ENCODE results near the gene SORCS2.

SORCS2 gene

DNA sequence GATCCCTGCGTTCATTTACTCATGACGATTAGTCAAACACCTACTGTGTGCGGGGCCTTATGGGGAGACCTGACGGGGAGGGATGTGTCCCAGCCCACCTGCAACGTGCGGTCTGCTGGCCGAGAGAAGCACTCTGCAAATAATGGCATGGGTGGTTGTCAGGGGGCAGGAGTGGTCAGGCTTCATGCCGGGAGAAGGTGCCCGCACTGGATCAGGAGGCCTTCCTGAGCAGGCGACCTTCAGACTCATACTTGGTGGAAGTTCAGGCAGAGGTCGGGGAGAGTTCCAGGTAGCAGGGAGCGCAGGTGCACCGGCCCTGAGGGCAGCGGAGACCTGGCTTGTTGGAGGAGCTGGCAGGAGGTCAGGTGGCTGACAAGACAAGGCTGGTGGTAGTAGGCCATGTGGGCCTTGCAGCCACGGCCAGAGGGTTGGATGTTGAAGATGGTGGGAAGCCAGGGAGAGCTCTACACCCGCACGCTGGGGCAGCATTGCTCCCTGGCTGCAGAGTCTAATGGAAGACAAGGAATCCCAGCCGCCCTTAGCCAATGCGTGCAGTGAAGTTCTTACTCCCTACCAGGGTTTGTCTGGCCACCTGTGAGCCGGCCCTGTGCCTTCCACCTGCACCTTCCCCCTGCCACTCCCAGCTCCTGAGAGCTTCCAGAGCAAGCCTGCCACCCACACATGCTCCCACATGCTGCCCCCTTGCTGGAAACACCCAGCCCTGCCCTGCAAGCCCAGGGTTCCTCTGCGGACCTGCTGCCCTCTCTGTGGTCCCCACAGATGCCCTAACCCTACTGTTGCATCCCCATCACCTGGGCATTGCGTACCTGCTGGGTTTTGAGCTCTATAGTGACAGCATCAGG, 145.1 kb downstream of the SORCS2 start:
- Histone ChIP-seq H3K4me3 (no peak overlapping the region), H3K27ac (no peak overlapping the region)
- TF ChIP-seq, protein P1, sequence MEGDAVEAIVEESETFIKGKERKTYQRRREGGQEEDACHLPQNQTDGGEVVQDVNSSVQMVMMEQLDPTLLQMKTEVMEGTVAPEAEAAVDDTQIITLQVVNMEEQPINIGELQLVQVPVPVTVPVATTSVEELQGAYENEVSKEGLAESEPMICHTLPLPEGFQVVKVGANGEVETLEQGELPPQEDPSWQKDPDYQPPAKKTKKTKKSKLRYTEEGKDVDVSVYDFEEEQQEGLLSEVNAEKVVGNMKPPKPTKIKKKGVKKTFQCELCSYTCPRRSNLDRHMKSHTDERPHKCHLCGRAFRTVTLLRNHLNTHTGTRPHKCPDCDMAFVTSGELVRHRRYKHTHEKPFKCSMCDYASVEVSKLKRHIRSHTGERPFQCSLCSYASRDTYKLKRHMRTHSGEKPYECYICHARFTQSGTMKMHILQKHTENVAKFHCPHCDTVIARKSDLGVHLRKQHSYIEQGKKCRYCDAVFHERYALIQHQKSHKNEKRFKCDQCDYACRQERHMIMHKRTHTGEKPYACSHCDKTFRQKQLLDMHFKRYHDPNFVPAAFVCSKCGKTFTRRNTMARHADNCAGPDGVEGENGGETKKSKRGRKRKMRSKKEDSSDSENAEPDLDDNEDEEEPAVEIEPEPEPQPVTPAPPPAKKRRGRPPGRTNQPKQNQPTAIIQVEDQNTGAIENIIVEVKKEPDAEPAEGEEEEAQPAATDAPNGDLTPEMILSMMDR (IDR thresholded peaks at IDR 0.05) = no peak
- DNase-seq (ENCODE audit: low spot score) = no peak

DNA sequence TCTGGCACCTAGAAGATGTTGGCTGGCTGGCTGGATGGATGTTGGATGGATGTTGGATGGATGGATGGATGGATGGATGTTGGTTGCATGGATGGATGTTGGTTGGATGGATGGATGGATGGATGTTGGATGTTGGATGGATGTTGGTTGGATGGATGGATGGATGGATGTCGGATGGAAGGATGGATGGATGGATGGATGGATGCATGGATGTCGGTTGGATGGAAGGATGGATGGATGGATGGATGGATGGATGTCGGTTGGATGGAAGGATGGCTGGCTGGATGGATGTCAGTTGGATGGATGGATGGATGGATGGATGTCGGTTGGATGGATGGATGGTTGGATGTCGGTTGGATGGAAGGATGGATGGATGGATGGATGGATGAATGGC, 145.7 kb downstream of the SORCS2 start:
- TF ChIP-seq, protein P1 (IDR thresholded peaks at IDR 0.05) = no peak
- H3K27ac ChIP-seq = no peak overlapping the region

DNA sequence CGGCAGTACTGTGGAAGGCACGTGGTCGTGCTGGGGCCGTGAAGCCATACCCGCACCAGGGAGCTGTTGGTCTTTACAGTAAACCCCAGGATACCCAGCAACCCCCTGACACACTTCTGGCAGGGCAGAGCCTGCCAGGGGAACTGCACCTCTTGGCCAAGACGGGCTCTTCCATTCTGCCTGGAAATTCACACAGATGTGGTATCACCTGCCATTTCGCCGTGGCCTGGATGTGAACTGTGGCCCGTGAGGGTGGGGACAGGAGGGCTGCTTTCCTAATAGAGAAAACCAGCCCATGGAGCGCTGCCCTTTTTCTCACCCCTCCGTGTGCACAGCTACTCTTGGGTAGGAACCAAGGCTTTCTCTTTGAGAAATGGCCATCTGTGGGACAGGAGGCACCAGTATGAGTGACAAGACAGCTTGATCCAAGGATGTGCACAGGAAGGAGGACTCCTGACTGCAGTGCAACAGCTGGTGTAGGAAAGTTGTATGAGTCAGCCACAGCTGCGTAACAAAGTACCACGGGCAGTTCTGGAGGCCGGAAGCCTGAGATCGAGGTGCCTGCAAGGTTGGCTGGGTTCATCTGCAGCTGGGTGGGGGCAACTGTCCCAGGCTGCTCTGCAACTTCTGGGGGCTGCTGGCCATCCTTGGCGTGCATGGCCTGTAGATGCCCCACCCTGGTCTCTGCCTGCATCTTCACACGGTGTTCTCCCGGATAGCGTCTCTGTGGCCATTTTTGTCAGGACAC, 146.7 kb downstream of the SORCS2 start:
- Histone ChIP-seq H3K4me3 (no peak overlapping the region), H3K27ac (no peak overlapping the region)
- no peak for DNase-seq (ENCODE audit: low spot score)
- TF ChIP-seq, protein P1 (IDR thresholded peaks at IDR 0.05) = no peak

More for the DNA sequence above, 145.7 kb downstream of the SORCS2 start:
- DNase-seq (ENCODE audit: low spot score) = no peak
- no peak overlapping the region for H3K4me3 ChIP-seq

DNA sequence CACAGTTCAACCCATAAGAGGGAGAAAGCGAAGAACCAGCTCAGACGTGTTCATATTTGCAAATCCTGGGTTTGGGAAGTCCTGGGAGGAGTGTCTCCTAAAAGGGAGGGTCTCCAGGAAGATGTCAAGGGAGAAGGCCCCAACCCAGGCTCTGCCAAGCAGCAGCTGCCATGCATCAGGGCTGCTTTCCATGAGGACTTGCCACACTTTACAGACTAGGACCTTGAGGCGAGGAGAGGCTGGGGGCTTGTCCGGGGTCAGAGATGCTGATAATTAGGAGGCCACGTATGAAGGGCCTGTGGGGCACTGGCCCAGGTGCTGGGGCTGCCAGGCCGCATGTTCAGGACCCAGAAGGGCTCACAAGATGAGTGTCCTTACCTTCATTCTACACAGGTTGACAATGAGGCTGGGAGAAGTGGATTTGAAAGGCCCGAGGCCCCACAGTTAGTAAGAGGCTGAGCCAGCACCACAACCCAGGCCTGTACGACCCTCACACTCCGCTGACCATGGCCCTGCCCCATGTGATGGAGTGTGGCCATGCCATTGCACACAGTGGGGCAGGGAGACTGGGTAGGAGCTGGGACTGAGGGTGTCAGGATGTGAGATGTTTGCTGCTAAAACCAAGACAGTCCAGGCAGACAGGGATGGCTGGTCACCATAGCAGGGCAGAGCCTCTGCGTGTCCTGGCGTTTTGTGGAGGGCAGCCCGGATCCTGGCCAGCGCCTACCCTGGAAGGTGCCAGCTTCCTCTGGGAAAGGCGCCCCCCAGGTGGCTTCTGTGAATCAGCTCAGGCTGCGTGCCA, 147.6 kb downstream of the SORCS2 start:
- no peak for DNase-seq (ENCODE audit: low spot score)
- no peak overlapping the region for H3K27ac ChIP-seq
- no peak overlapping the region for H3K4me3 ChIP-seq
- TF ChIP-seq, protein P1 (IDR thresholded peaks at IDR 0.05) = no peak

DNA sequence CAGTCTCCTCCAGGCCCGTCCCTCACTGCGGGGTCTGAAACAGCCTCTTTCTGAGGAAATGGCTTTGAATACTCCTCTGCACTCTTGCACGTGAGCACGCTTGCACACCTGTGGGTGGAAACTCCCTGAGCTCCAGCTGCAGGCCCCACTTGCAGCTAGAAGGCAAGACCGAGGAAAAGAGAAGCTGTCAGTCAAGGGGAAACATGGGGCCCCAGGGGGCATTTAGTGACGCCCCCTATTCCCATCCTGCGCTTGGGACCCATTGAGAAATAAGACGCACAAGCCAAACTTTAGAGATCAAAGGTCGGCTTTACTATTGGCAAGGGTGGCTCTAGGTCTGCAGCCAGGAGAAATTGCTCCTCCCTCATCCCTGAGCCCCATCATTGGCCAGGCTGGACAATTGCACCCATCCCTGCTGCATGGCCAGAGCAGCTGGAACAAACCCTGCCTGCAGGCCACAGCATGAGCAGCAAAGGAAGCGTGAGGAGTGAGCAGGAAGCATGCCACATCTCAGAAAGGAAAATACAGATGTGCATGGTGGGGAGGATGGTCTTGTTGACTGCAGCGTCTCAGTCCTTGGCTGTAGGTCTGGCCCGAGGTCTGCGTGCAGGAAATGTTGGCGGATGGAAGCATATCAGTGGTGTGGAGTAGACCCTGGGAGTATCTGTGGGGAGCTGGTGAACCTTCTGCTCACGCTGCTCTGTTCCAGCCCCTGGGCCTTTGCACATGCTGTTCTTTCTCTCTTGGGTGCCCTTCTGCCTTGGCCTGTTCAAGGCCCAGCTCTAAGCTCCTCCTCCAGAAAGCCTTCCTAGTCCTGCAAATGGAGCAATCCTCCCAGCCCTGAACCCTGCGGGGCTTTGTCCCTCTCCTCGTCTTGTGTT, 148.5 kb downstream of the SORCS2 start:
- Histone ChIP-seq H3K27ac (no peak overlapping the region), H3K4me3 (no peak overlapping the region)
- DNase-seq (ENCODE audit: low spot score) = no peak
- TF ChIP-seq, protein P1 (IDR thresholded peaks at IDR 0.05) = no peak
